ENCODE data around the gene FOXP2.

Gene FOXP2

DNA sequence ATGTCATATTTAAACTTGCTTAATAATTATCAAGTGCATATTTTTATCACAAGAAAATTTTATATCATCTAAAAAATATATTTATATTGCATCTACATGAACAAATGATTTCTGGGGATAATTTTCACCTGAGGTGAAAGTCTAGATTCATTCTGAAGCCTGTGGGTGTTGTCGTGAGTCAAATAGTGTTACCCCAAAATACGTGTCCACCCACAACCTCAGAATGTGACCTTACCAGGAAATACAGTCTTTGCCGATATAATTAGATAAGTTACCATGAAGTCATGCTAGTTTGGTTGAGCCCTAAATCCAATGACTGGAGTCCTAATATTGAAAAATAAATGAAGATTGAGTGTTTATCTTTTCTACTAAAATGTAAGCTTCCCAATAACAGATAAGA, 304.2 kb downstream of the FOXP2 start:
- TF ChIP-seq, protein P1, sequence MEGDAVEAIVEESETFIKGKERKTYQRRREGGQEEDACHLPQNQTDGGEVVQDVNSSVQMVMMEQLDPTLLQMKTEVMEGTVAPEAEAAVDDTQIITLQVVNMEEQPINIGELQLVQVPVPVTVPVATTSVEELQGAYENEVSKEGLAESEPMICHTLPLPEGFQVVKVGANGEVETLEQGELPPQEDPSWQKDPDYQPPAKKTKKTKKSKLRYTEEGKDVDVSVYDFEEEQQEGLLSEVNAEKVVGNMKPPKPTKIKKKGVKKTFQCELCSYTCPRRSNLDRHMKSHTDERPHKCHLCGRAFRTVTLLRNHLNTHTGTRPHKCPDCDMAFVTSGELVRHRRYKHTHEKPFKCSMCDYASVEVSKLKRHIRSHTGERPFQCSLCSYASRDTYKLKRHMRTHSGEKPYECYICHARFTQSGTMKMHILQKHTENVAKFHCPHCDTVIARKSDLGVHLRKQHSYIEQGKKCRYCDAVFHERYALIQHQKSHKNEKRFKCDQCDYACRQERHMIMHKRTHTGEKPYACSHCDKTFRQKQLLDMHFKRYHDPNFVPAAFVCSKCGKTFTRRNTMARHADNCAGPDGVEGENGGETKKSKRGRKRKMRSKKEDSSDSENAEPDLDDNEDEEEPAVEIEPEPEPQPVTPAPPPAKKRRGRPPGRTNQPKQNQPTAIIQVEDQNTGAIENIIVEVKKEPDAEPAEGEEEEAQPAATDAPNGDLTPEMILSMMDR (IDR thresholded peaks at IDR 0.05; ENCODE audit: low read depth, low read length) = no peak
- H3K4me3 ChIP-seq (ENCODE audit: low read depth, low read length) = no peak overlapping the region

DNA sequence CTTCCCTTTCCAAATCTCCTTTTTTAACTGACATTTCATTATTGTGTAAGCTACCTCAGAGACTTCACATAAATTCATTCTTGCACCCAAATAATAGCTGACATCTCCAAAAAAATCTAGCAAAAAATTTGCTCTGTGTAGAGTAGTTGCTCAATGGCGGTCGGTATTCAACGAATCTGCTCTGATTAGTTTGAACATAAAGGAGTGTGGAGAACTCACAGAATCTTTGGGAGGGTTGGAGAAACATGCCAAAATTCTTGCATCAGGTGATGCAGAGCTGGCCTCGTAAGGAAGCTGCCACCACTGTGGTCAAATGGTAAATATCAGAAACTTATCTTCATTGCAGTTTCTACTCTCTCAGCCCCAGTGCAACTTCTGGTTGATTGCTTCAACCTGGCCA, 306.1 kb downstream of the FOXP2 start:
- H3K4me3 ChIP-seq (ENCODE audit: low read depth, low read length) = no peak overlapping the region
- TF ChIP-seq, protein P1 (IDR thresholded peaks at IDR 0.05; ENCODE audit: low read depth, low read length) = no peak

DNA sequence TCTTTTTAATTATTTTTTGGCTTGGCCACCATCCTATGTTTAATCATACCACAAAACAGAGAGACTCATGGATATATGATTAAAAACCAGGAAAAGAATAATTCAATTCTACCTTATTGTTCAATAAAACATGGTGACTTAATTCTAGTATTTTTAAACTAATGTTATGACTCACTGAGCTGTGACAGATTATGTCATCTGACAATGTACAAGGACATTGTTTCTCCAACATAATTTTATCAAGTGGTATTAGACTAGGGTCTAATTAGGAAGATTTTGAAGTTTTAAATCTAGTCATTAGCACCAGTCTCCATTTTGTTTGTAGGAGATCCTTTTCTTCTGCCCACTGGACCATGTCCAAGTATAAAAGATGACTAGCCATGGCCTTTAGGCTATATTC, 307.9 kb downstream of the FOXP2 start:
- TF ChIP-seq, protein P1 (IDR thresholded peaks at IDR 0.05; ENCODE audit: low read depth, low read length) = no peak

DNA sequence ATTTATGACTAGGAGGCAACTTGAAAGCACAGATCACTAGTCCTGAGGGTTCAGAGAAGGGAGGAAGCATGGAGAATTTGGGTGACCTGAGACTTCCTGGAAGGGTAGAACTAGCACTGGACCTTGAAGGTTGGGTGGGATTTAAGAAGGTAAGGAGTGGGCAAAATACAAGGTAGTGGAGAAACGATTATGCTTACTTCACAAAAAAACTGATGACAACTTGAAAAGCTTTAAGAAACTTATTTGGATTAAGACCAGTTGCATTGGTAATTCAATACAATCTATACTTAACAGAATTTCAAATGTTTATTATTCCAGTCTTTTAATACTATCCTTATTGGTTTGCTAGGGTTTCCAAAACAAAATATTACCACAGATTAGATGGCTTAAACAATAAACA, 308.7 kb downstream of the FOXP2 start:
- TF ChIP-seq, protein P1 (IDR thresholded peaks at IDR 0.05; ENCODE audit: low read depth, low read length) = no peak
- no peak overlapping the region for H3K4me3 ChIP-seq (ENCODE audit: low read depth, low read length)

More for the DNA sequence above, 307.9 kb downstream of the FOXP2 start:
- H3K4me3 ChIP-seq (ENCODE audit: low read depth, low read length) = no peak overlapping the region

DNA sequence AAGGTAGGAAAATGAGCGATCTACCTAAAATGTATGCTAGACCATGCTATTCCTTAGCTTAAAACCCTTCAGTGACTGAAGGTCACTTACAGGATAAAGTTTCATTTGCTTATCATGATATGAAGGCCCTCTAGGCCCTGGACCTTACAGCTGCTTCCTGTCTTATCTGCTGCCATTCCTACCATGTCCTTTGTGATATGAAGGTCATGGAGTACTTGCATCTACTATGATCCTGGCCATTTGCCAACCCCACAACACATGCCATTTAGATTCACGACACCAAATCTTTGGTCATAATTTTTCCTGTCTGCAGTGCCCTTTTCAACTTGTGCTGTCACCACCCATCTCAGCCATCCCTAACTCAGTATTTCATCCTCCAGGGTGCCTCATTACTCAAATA, 325.5 kb downstream of the FOXP2 start:
- TF ChIP-seq, protein P1 (IDR thresholded peaks at IDR 0.05; ENCODE audit: low read depth, low read length) = no peak
- H3K4me3 ChIP-seq (ENCODE audit: low read depth, low read length) = no peak overlapping the region

DNA sequence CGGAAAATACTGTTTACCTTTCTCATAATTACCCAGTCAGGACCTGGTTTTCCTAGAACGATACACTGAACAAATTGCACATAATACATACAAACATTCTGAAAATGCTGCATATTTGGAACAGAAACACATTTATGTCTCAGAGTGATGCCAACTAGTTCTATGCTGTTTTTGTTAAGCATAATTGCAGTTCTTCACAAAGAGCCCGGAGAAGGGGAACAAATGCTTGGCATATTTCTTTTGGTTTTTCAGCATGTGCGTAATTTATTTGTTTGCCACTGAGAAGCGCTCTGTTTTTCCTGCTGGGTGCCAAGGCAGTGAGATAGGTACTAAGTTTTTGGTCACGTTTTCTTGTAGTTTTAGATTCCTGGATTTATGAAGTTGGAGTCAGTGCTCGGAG, 326.3 kb downstream of the FOXP2 start:
- TF ChIP-seq, protein P1 (IDR thresholded peaks at IDR 0.05; ENCODE audit: low read depth, low read length) = no peak

DNA sequence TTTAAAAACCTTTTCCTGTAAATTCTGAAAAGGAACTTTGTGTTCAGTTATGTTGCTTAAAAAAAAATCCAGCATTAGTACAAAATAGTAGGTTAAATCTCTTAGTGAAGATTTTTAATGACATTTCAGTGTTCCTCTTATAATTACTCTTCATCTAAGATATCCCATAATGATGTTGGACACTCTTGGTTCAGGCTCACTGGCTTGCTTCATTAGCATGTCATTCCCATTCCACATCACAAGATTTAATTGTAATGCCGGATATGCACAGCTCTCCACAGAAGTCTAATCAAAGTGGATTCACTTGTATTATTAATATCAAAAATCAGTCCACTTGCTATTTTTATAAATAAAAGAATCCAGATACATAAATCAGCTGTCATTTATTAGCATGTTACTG, 327.3 kb downstream of the FOXP2 start:
- H3K4me3 ChIP-seq (ENCODE audit: low read depth, low read length) = no peak overlapping the region
- TF ChIP-seq, protein P1 (IDR thresholded peaks at IDR 0.05; ENCODE audit: low read depth, low read length) = no peak

More for the DNA sequence above, 326.3 kb downstream of the FOXP2 start:
- no peak overlapping the region for H3K4me3 ChIP-seq (ENCODE audit: low read depth, low read length)
